ENCODE results near the gene FBXO15. TPM values are rescaled to one million over a fixed set of nuclear protein-coding genes. Genes with fewer than 3 reads are reported as not detected.

Gene FBXO15
- total RNA-seq, 1 donor from 2014 or later = 2.0 TPM

GRCh38 chr18:74123200-74123599 lies 24.4 kb downstream of the FBXO15 start:
- DNase-seq (ENCODE audit: low read depth) = no peak
- H3K36me3 ChIP-seq (ENCODE audit: control insufficient read depth, insufficient read depth, low read length) = no peaks in the 10 kb centered on the region
- H3K27me3 ChIP-seq (ENCODE audit: control insufficient read depth, insufficient read depth, low read length) = no peaks in the 10 kb centered on the region
- no peak overlapping the region for H3K4me3 ChIP-seq (ENCODE audit: low read depth, low read length)
- no peak for TF ChIP-seq CTCF (IDR thresholded peaks at IDR 0.05; ENCODE audit: insufficient read depth, low read length, poor library complexity, severe bottlenecking)

- H3K4me3 ChIP-seq (ENCODE audit: low read depth, low read length) = no peak overlapping the region
Observed at GRCh38 chr18:74116633-74117554, 30.7 kb downstream of the FBXO15 start.

GRCh38 chr18:74115046-74115445 lies 32.6 kb downstream of the FBXO15 start:
- no peak for TF ChIP-seq CTCF (IDR thresholded peaks at IDR 0.05; ENCODE audit: insufficient read depth, low read length, poor library complexity, severe bottlenecking)
- Histone ChIP-seq H3K36me3 (ENCODE audit: control insufficient read depth, insufficient read depth, low read length) (no peaks in the 10 kb centered on the region), H3K27me3 (ENCODE audit: control insufficient read depth, insufficient read depth, low read length) (no peaks in the 10 kb centered on the region), H3K4me3 (ENCODE audit: low read depth, low read length) (no peak overlapping the region)
- peak; percentile 4 for DNase-seq (ENCODE audit: low read depth)

More at GRCh38 chr18:74116633-74117554, 30.7 kb downstream of the FBXO15 start:
- no peaks in the 10 kb centered on the region for H3K27me3 ChIP-seq (ENCODE audit: control insufficient read depth, insufficient read depth, low read length)
- no peaks in the 10 kb centered on the region for H3K36me3 ChIP-seq (ENCODE audit: control insufficient read depth, insufficient read depth, low read length)
- TF ChIP-seq CTCF (IDR thresholded peaks at IDR 0.05; ENCODE audit: insufficient read depth, low read length, poor library complexity, severe bottlenecking) = peak; percentile 68
- no peak for DNase-seq (ENCODE audit: low read depth)

GRCh38 chr18:74114116-74114515 lies 33.5 kb downstream of the FBXO15 start:
- H3K27me3 ChIP-seq (ENCODE audit: control insufficient read depth, insufficient read depth, low read length) = no peaks in the 10 kb centered on the region
- H3K36me3 ChIP-seq (ENCODE audit: control insufficient read depth, insufficient read depth, low read length) = no peaks in the 10 kb centered on the region
- TF ChIP-seq CTCF (IDR thresholded peaks at IDR 0.05; ENCODE audit: insufficient read depth, low read length, poor library complexity, severe bottlenecking) = no peak
- no peak overlapping the region for H3K4me3 ChIP-seq (ENCODE audit: low read depth, low read length)
- DNase-seq (ENCODE audit: low read depth) = no peak

- Histone ChIP-seq H3K27me3 (ENCODE audit: control insufficient read depth, insufficient read depth, low read length) (no peaks in the 10 kb centered on the region), H3K36me3 (ENCODE audit: control insufficient read depth, insufficient read depth, low read length) (no peaks in the 10 kb centered on the region), H3K4me3 (ENCODE audit: low read depth, low read length) (no peak overlapping the region)
- no peak for TF ChIP-seq CTCF (IDR thresholded peaks at IDR 0.05; ENCODE audit: insufficient read depth, low read length, poor library complexity, severe bottlenecking)
- no peak for DNase-seq (ENCODE audit: low read depth)
Observed at GRCh38 chr18:74113711-74114110, 33.9 kb downstream of the FBXO15 start.
